ENCODE data around the gene DMD. TPM values are rescaled to one million over a fixed set of nuclear protein-coding genes. Genes with fewer than 3 reads are reported as not detected.

Gene DMD
- polyA plus RNA-seq, 4 donors = 15.1 to 19.3 (median 17.7) TPM

- no peak for DNase-seq (ENCODE audit: low read depth in 4 of 4, low spot score in 3 of 4)
These were observed 1400.2 kb downstream of the DMD start for GRCh38 chrX:31811106-31811505.

GRCh38 chrX:31808357-31808756, 1403.0 kb downstream of the DMD start:
- no peak for DNase-seq (ENCODE audit: low read depth in 4 of 4, low spot score in 3 of 4)

DNA sequence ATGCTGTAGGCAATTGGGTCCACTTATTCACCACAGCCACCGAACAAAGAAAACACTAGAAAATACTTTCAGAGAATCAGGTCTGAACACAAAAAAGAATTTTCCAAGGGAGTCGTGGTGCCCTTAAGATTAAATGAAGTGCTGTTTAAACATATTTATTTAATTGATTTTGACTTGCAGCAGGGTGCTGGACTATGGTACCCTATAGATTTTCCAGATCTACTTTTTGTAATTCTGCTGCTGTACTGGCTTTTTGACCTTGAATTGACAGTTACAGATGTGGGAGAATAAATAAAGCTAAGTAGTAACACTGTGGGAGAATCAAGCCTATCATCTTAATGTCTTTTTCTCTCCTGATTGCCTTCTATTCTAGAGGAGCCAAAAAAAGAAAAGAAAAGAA, 1404.2 kb downstream of the DMD start:
- no peak for DNase-seq (ENCODE audit: low read depth in 4 of 4, low spot score in 3 of 4)

- DNase-seq (ENCODE audit: low read depth in 4 of 4, low spot score in 3 of 4) = no peak
These were observed 1405.6 kb downstream of the DMD start for GRCh38 chrX:31805781-31806180.

DNA sequence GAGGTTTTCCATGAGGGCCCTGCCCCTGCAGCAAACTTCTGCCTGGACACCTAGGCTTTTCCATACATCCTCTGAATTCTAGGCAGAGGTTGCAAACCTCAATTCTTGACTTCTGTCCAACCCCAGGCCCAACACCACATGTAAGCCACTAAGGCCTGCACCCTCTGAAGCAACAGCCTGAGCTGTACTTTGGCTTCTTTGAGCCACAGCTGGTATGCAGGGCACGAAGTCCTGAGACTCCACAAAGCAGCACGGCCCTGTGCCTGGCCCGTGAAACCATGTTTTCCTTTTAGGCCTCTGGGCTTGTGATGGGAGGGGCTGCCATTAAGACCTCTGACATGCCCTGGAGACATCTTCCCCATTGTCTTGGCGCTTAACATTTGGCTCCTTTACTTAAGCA, 1411.1 kb downstream of the DMD start:
- DNase-seq (ENCODE audit: low read depth in 4 of 4, low spot score in 3 of 4) = no peak

GRCh38 chrX:31796624-31797023, 1414.7 kb downstream of the DMD start:
- DNase-seq (ENCODE audit: low read depth in 4 of 4, low spot score in 3 of 4) = no peak

GRCh38 chrX:31747411-31747810, 1463.9 kb downstream of the DMD start:
- DNase-seq (ENCODE audit: low read depth in 4 of 4, low spot score in 3 of 4) = no peak

GRCh38 chrX:31743004-31743403, 1468.3 kb downstream of the DMD start:
- no peak for DNase-seq (ENCODE audit: low read depth in 4 of 4, low spot score in 3 of 4)

GRCh38 chrX:31717474-31717873, 1493.9 kb downstream of the DMD start:
- DNase-seq (ENCODE audit: low read depth in 4 of 4, low spot score in 3 of 4) = no peak

- no peak for DNase-seq (ENCODE audit: low read depth in 4 of 4, low spot score in 3 of 4)
These were observed 1495.7 kb downstream of the DMD start for GRCh38 chrX:31715675-31716074.

GRCh38 chrX:31714797-31715196, 1496.6 kb downstream of the DMD start:
- DNase-seq (ENCODE audit: low read depth in 4 of 4, low spot score in 3 of 4) = no peak

GRCh38 chrX:31713120-31713519, 1498.2 kb downstream of the DMD start:
- DNase-seq (ENCODE audit: low read depth in 4 of 4, low spot score in 3 of 4) = no peak

GRCh38 chrX:31711166-31711565, 1500.2 kb downstream of the DMD start:
- no peak for DNase-seq (ENCODE audit: low read depth in 4 of 4, low spot score in 3 of 4)

GRCh38 chrX:31708116-31708515, 1503.2 kb downstream of the DMD start:
- DNase-seq (ENCODE audit: low read depth in 4 of 4, low spot score in 3 of 4) = no peak

DNA sequence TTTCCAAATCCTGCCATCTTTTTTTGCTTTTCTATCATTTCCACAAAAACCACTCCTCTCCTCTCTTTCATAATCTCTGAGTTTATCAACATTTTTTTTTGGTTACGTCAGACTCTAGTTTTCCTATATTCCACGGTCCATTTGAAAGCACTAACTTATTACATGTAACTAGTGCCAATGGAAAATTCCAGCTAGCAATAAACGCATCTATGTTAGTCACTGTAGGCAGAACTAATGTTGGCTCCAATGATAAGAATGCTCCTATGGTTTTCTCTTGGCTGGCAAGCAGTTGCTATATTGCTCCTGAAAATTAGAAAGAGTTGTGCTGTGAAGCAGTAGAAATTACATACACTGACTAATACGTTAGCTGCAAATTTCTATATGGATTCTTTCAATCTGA, 1504.9 kb downstream of the DMD start:
- no peak for DNase-seq (ENCODE audit: low read depth in 4 of 4, low spot score in 3 of 4)

DNA sequence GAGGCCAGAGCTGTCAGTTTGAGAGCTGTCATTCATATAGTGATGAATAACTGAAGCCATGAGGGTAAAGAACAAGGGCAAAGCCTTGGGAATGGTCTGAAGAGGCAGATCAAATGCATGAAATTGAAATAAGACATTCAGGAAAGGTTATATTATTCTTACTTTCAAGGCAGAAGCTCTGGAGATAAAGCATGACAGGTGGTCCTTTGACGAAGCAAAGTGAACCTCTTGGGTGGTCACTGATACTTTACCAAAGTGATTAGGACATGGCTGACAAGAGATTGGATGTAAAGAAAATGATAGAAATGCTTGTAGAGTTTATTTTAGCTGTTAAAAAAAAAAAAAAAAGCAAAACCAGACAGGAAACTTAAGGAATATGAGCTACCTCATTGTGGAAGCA, 1505.5 kb downstream of the DMD start:
- DNase-seq (ENCODE audit: low read depth in 4 of 4, low spot score in 3 of 4) = no peak

DNA sequence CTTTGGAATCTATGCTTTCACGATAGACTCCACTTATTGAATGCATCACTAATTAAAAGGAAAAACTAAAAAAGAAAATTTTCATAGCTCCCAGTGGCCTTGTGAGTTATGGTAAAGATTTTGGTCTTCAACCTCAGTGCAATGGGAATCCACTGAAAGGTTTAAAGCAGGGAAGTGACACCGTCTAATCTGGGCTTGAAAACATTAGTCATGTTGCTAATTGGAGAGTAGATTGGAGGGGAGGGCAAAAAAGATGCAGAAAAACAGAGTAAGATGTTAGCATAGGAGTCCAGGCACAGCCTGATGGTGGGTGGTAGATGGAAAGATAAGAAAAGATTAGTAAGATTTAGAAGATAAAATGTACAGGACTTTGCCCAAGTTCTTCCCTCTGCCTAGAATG, 1506.4 kb downstream of the DMD start:
- no peak for DNase-seq (ENCODE audit: low read depth in 4 of 4, low spot score in 3 of 4)

DNA sequence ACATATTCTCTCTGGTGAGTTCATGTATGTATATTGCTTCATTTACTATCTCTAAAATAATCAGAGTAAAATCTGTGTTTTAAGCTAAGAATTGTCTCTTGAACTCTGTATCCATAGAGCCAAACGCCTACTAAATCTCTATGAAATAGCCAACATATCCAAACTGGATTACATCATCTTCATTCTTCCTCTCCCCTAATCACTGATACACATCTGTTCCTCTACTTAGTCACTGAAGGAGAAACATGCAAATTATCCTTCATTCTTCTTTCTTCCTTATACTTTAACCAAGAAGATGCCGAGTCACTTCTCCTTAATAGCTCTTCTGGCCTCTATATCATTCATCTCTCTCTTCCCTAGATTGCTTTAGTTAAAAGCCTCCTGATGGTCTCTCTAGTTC, 1509.1 kb downstream of the DMD start:
- DNase-seq (ENCODE audit: low read depth in 4 of 4, low spot score in 3 of 4) = no peak

DNA sequence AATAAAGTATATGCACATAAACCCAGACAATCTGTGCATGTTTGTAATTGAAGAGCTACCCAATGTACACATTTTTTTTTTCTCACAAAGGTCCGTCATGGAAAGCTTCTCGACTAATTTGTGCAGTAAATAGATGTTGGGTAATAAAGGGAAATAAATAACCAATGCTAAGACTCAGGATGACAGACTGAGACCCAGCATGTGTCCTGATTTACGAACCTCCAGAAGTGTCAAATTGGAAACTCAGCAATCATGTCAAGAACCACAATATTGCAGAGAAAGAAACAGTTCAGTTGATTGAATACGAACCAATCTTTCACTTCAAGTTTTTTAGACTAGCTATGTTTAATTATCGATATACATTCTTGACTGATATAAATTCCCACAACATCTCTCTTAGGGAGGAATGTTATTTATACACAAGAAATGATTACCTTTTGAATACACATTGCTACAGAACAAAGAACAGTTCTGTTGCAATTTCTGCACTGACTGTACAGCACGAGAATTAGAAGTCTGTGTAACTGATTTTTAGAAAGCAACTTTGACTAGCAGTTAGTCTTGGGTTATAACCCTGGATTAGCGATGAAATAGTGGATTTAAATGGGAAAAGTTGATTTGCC, 1513.9 kb downstream of the DMD start:
- no peak for DNase-seq (ENCODE audit: low read depth in 4 of 4, low spot score in 3 of 4)

- DNase-seq (ENCODE audit: low read depth in 4 of 4, low spot score in 3 of 4) = no peak
These were observed 1531.5 kb downstream of the DMD start for GRCh38 chrX:31679861-31680260.

- DNase-seq (ENCODE audit: low read depth in 4 of 4, low spot score in 3 of 4) = no peak
These were observed 1541.1 kb downstream of the DMD start for GRCh38 chrX:31670245-31670644.

- DNase-seq (ENCODE audit: low read depth in 4 of 4, low spot score in 3 of 4) = no peak
These were observed 1545.9 kb downstream of the DMD start for GRCh38 chrX:31665454-31665853.

DNA sequence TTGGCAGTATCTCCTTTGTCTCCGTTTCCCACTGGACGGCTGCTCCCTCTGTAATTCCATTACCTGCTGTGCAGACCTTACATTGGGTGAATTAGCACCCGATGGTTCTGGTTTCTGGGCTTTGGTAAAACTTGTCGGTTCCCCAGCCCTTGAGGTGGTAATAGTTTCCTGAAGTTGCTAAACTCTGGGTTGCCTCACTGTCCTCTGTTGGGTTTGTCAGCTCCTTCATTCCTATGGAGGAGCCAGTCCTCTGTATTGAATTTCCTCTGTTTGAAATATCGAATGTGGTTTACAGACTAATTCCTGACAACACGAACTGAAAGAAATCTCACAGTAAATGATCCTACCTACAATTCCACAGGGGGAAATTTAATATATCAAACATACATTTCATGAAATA, 1548.2 kb downstream of the DMD start:
- no peak for DNase-seq (ENCODE audit: low read depth in 4 of 4, low spot score in 3 of 4)

All from right renal pelvis (tissue), 4 donors.